ENCODE measurements around the gene ADAD2. TPM values are rescaled to one million over a fixed set of nuclear protein-coding genes. Genes with fewer than 3 reads are reported as not detected.
A peak's percentile ranks its signal among the peaks of the same experiment; 100 is the strongest.

Gene ADAD2
- total RNA-seq, 1 donor from 2014 or later: not detected

GRCh38 chr16:84225571-84225970 is 34.6 kb downstream of the ADAD2 start:
- no peak for DNase-seq
- H3K4me3 Mint-ChIP-seq (ENCODE audit: unreplicated experiment): no peak overlapping the region
- peaks cover 8% of the 10 kb centered on the region for H3K27me3 Mint-ChIP-seq (ENCODE audit: unreplicated experiment)
- no peak overlapping the region for H3K27ac Mint-ChIP-seq (ENCODE audit: unreplicated experiment)
- peaks cover 4% of the 10 kb centered on the region for H3K36me3 Mint-ChIP-seq (ENCODE audit: unreplicated experiment)
- TF ChIP-seq CTCF (IDR thresholded peaks at IDR 0.05; ENCODE audit: partially characterized antibody, unreplicated experiment): no peak
- H3K9me3 Mint-ChIP-seq (ENCODE audit: unreplicated experiment): peaks cover 16% of the 10 kb centered on the region
- peaks cover 11% of the 10 kb centered on the region for H3K4me1 Mint-ChIP-seq (ENCODE audit: low read depth, unreplicated experiment)

DNA sequence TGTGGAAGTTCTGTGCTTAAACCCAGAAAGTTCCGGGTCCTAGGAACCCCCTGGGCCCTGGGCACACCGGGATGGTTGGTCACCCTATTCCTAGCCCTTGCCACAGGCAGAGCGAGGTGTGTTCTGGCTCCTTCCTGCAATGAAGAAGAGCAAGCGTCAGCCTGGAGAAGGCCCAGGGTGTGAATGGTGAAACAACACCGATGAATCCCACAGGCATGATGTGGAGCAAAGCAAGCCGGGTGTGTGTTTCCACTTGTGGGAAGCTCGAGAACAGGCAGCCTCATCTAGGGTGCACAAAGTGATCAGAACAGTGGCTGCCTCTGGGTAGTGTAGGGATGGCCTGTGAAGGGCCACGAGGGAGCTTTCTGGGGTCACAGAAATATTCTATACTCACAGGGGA is 35.1 kb downstream of the ADAD2 start:
- TF ChIP-seq CTCF (IDR thresholded peaks at IDR 0.05; ENCODE audit: partially characterized antibody, unreplicated experiment): no peak
- Mint-ChIP-seq H3K4me3 (ENCODE audit: unreplicated experiment) (no peak overlapping the region), H3K27me3 (ENCODE audit: unreplicated experiment) (peaks cover 8% of the 10 kb centered on the region), H3K9me3 (ENCODE audit: unreplicated experiment) (peaks cover 16% of the 10 kb centered on the region), H3K27ac (ENCODE audit: unreplicated experiment) (no peak overlapping the region), H3K36me3 (ENCODE audit: unreplicated experiment) (peaks cover 4% of the 10 kb centered on the region), H3K4me1 (ENCODE audit: low read depth, unreplicated experiment) (peaks cover 11% of the 10 kb centered on the region)
- no peak for DNase-seq

- H3K27ac Mint-ChIP-seq (ENCODE audit: unreplicated experiment): no peak overlapping the region
- peaks cover 5% of the 10 kb centered on the region for H3K4me1 Mint-ChIP-seq (ENCODE audit: low read depth, unreplicated experiment)
- H3K9me3 Mint-ChIP-seq (ENCODE audit: unreplicated experiment): peaks cover 15% of the 10 kb centered on the region
- H3K36me3 Mint-ChIP-seq (ENCODE audit: unreplicated experiment): peaks cover 4% of the 10 kb centered on the region
- DNase-seq: no peak
- peak overlapping the region; percentile 53 for H3K4me3 Mint-ChIP-seq (ENCODE audit: unreplicated experiment)
- TF ChIP-seq CTCF (IDR thresholded peaks at IDR 0.05; ENCODE audit: partially characterized antibody, unreplicated experiment): no peak
- H3K27me3 Mint-ChIP-seq (ENCODE audit: unreplicated experiment): peaks cover 3% of the 10 kb centered on the region
These were observed 36.6 kb downstream of the ADAD2 start for GRCh38 chr16:84227548-84227947.

DNA sequence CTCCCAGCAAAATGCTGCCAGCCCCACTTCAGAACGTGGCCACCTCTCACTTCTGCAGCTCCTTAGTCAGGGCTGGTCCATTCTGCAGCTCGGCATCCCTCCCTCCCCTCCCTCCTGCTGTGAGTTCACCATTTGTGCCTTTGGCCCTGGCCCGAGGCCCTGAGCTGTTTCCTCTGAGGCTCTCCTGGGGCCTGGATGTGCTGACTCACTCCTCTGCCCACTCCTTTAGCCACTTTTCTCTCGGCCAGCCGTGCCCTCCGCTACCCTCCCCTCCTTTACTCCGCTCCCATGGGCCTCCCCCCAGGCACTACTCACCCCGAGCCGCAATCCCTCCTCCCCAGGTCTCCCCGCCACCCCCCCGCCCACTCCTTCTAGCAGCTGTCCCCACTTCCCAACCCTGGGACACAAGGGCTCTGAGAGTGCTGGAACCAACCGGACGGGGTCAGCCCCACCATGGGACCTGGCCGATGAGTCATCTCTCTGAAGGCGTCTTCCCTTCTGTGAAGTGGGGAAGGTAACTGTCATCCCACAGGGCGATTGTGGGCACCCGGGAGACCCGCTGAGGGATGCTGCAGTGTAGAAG is 37.4 kb downstream of the ADAD2 start:
- Mint-ChIP-seq H3K27me3 (ENCODE audit: unreplicated experiment) (peaks cover 2% of the 10 kb centered on the region), H3K27ac (ENCODE audit: unreplicated experiment) (peak overlapping the region; percentile 43), H3K9me3 (ENCODE audit: unreplicated experiment) (peaks cover 15% of the 10 kb centered on the region), H3K4me3 (ENCODE audit: unreplicated experiment) (no peak overlapping the region), H3K36me3 (ENCODE audit: unreplicated experiment) (peaks cover 4% of the 10 kb centered on the region), H3K4me1 (ENCODE audit: low read depth, unreplicated experiment) (peaks cover 5% of the 10 kb centered on the region)
- no peak for TF ChIP-seq CTCF (IDR thresholded peaks at IDR 0.05; ENCODE audit: partially characterized antibody, unreplicated experiment)
- peak; percentile 78 for DNase-seq

- H3K36me3 Mint-ChIP-seq (ENCODE audit: unreplicated experiment): peaks cover 4% of the 10 kb centered on the region
- DNase-seq: no peak
- TF ChIP-seq CTCF (IDR thresholded peaks at IDR 0.05; ENCODE audit: partially characterized antibody, unreplicated experiment): no peak
- peaks cover 2% of the 10 kb centered on the region for H3K27me3 Mint-ChIP-seq (ENCODE audit: unreplicated experiment)
- H3K4me1 Mint-ChIP-seq (ENCODE audit: low read depth, unreplicated experiment): peaks cover 5% of the 10 kb centered on the region
- H3K4me3 Mint-ChIP-seq (ENCODE audit: unreplicated experiment): no peak overlapping the region
- H3K9me3 Mint-ChIP-seq (ENCODE audit: unreplicated experiment): peaks cover 14% of the 10 kb centered on the region
- no peak overlapping the region for H3K27ac Mint-ChIP-seq (ENCODE audit: unreplicated experiment)
These were observed 38.5 kb downstream of the ADAD2 start for GRCh38 chr16:84229471-84229870.

Measured in glutamatergic neuron (in vitro differentiated cells).